ENCODE data around the gene BPIFA2. TPM values are rescaled to one million over a fixed set of nuclear protein-coding genes. Genes with fewer than 3 reads are reported as not detected.
"Not testable (repeated sequence)": the region's sequence is repeated elsewhere in the genome, so short reads cannot be mapped to it uniquely, and the experiment has no call there.

Gene BPIFA2
- total RNA-seq (not detected), polyA plus RNA-seq (not detected)
- long read RNA-seq, donor 1: 0 reads
- long read RNA-seq, donor 2: 0 reads
- long read RNA-seq, donor 3: 0 reads
- long read RNA-seq, donor 4: 0 reads
- long read RNA-seq, donor 5: 0 reads
- long read RNA-seq, donor 6: 0 reads
- long read RNA-seq, donor 7: 0 reads
- long read RNA-seq, donor 8: 0 reads
- long read RNA-seq, donor 9: 0 reads
- long read RNA-seq, donor 10: 0 reads

- intact Hi-C loops (cut with DNase I): no loop called here
- TF ChIP-seq, protein P1, sequence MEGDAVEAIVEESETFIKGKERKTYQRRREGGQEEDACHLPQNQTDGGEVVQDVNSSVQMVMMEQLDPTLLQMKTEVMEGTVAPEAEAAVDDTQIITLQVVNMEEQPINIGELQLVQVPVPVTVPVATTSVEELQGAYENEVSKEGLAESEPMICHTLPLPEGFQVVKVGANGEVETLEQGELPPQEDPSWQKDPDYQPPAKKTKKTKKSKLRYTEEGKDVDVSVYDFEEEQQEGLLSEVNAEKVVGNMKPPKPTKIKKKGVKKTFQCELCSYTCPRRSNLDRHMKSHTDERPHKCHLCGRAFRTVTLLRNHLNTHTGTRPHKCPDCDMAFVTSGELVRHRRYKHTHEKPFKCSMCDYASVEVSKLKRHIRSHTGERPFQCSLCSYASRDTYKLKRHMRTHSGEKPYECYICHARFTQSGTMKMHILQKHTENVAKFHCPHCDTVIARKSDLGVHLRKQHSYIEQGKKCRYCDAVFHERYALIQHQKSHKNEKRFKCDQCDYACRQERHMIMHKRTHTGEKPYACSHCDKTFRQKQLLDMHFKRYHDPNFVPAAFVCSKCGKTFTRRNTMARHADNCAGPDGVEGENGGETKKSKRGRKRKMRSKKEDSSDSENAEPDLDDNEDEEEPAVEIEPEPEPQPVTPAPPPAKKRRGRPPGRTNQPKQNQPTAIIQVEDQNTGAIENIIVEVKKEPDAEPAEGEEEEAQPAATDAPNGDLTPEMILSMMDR (IDR thresholded peaks at IDR 0.05): no peak
- no peak for TF ChIP-seq POLR2A (IDR thresholded peaks at IDR 0.05)
These were observed at the start of gene BPIFA2 for GRCh38 chr20:33167859-33168258. Gene BPIFA2, plus strand, starts transcription at chr20:33168159. Its CDS starts 987 bp downstream, at chr20:33169146.

DNA sequence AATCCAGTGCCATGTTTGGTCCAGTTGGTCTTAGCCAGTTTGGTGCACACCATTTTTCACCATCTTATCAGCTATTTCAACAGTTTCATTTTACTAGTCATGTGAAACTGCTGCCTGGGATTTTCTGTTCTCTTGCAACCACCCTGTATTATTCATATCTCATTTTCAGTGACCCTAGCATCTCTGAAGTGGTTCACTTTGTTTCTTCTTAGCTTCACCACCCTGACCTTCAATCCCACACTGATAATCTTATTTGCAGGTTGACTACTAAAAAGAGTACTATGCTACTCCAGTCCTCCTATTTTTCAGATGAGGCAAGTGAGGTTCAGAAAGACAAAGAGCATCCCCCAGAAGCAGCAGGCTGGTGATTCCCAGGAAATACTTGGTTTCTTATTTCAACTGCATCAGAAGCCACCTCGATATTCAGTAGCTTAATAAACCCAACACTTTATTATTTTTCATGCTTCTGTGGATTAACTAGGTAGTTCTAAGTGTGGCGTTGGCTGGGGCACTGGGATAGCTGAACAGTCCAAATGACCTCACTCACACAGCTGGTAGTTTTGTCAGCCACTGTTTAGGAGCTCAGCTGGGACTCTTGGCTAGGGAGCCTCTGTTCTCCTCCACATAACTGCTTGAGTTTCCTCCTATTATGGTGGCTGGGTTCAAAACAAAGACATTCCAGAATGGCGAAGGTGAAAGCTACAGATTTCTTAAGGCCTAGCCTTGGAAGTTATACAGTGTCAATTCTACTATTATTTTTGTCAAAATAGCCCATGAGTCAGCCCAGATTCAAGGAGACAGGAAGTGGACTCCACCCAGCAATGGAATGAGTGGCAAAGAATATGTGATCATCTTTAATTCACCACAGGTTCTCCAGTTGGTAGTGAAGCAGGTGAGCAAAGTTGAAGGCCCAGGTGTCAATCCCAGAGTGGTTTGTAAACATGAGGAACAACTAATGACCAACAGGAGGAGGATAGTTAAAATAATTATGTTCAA, 47.9 kb upstream of the BPIFA2 start:
- no peaks in the 10 kb centered on the region for H3K9me3 ChIP-seq (replicated peaks in 1 of 3)
- intact Hi-C loops (cut with DNase I): no loop called here
- peak in 1 of 7 donors; percentile 2 for DNase-seq

More at GRCh38 chr20:33167859-33168258, at the start of gene BPIFA2:
- no peak within 1 kb of the TSS for H3K4me3 ChIP-seq
- peaks cover 0 to 8% (median 0%) of the 10 kb centered on the region in 3 donors for H3K9me3 ChIP-seq (replicated peaks in 1 of 3)
- no peaks in the 10 kb centered on the region for H3K4me1 ChIP-seq (replicated peaks in 1 of 2)
- H3K27ac ChIP-seq: no peak within 1 kb of the TSS
- DNase-seq: no peak
- 77 to 83% (median 82%) methylated on average over 8 of the region's 8 CpGs for WGBS, 4 donors
- H3K27me3 ChIP-seq: no peaks in the 10 kb centered on the region
- no peaks in the 10 kb centered on the region for H3K36me3 ChIP-seq (replicated peaks in 1 of 2)

GRCh38 chr20:33120934-33121333, 47.0 kb upstream of the BPIFA2 start:
- peak in 1 of 7 donors; percentile 7 for DNase-seq
- intact Hi-C loops (cut with DNase I): no loop called here
- Histone ChIP-seq H3K36me3 (replicated peaks in 1 of 2) (no peaks in the 10 kb centered on the region), H3K27me3 (no peaks in the 10 kb centered on the region), H3K4me1 (replicated peaks in 1 of 2) (no peaks in the 10 kb centered on the region), H3K27ac (no peak overlapping the region), H3K4me3 (no peak overlapping the region), H3K9me3 (replicated peaks in 1 of 3) (no peaks in the 10 kb centered on the region)
- TF ChIP-seq POLR2A (IDR thresholded peaks at IDR 0.05): no peak
- TF ChIP-seq, protein P1 (IDR thresholded peaks at IDR 0.05): no peak
- WGBS, 4 donors: 85 to 97% (median 92%) methylated on average over 3 of the region's 3 CpGs

More for the DNA sequence above, 47.9 kb upstream of the BPIFA2 start:
- no peak overlapping the region for H3K4me3 ChIP-seq
- H3K36me3 ChIP-seq (replicated peaks in 1 of 2): no peaks in the 10 kb centered on the region
- H3K27ac ChIP-seq: no peak overlapping the region
- no peaks in the 10 kb centered on the region for H3K4me1 ChIP-seq (replicated peaks in 1 of 2)
- 71 to 78% (median 77%) methylated on average over 3 of the region's 3 CpGs for WGBS, 4 donors
- no peak for TF ChIP-seq POLR2A (IDR thresholded peaks at IDR 0.05)
- TF ChIP-seq, protein P1 (IDR thresholded peaks at IDR 0.05): no peak
- no peaks in the 10 kb centered on the region for H3K27me3 ChIP-seq

DNA sequence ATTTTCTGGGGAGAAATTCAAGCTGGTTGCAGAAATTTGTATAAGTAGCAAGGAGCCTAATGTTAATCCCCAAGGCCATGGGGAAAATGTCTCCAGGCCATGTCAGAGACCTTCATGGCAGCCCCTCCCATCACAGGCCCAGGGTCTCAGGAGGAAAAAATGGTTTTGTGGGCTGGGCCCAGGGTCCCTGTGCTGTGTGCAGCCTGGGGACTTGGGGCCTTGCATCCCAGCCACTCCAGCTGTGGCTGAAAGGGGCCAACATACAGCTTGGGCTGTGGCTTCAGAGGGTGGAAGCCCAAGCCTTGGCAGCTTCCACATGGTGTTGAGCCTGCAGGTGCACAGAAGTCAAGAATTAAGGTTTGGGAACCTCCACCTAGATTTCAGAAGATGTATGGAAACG, 45.7 kb upstream of the BPIFA2 start:
- H3K4me3 ChIP-seq; H3K9me3 ChIP-seq (replicated peaks in 1 of 3); H3K27me3 ChIP-seq; H3K36me3 ChIP-seq (replicated peaks in 1 of 2); H3K4me1 ChIP-seq (replicated peaks in 1 of 2); intact Hi-C loops (cut with DNase I); H3K27ac ChIP-seq: not testable (repeated sequence)
- peak in 1 of 7 donors; percentile 17 for DNase-seq
- WGBS, 4 donors: 50 to 72% methylated on average over 1 of the region's 1 CpG; no CpG with 5 or more reads in 2 of the 4 donors

Measured in adrenal gland (tissue), 19 donors.